NB4 (cell line): Measurements from ENCODE around the gene C22orf23.
A peak's percentile ranks its signal among the peaks of the same experiment; 100 is the strongest.

Experiments used
- DNase-seq: peaks from one replicate; pipeline ENCODE4 v3.0.0; 2010; ENCODE audit warnings: low read depth
- H3K4me3 ChIP-seq: one replicate; pipeline ENCODE4 v1.5.1; 2011; ENCODE audit warnings: mild to moderate bottlenecking, low read depth, low read length, moderate library complexity
- MYC ChIP-seq: IDR thresholded peaks from 2 replicates; pipeline ENCODE4 v1.6.1; 2011; ENCODE audit warnings: low read depth, low read length
- POLR2A ChIP-seq: IDR thresholded peaks from 2 replicates; pipeline ENCODE4 v1.6.1; 2011; ENCODE audit warnings: mild to moderate bottlenecking; ENCODE audit not compliant: insufficient read length; ENCODE audit errors: extremely low read depth
- TF ChIP-seq, protein P1 (sequence below): IDR thresholded peaks from one replicate; pipeline ENCODE4 v1.5.1; 2012; ENCODE audit warnings: low read depth, low read length
- TF ChIP-seq, protein P2 (sequence below): IDR thresholded peaks from 2 replicates; pipeline ENCODE4 v1.6.1; 2011; ENCODE audit warnings: low read depth, low read length

C22orf23 gene

DNA sequence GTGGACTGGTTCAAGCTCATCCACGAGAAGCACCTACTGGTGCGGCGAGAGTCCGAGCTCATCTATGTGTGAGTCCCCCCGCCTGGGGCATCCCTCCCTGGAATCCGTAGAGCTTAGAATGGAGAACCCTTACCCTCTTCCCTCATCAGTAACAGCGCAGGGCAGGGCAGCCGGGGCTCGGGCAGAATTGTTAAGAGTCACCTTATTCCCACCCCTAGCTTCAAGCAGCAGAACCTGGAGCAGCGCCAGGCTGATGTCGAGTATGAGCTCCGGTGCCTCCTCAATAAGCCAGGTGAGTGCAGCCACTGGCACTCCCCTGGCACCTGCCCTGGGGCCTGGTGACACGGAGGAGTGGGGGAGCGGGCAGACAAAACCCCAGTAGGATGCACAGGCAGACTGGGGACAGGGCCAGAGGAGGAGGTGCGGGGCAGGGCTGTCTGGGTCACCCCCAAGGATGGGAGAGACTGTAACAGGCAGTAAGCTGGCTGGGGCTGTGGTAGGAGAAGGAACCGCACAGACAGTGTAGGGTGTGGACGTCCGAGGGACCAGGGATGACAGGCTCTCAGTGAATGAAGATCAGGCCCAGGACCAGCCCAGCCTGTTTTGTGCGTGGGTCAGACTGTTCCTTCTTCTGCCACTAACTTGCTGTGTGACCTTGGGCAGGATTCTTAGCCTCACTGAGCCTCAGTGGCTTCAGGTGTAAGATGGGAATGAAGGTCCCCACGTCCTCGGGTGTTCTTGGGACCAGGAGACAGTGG, 20.4 kb downstream of the C22orf23 start:
- no peak for DNase-seq
- TF ChIP-seq, protein P1, sequence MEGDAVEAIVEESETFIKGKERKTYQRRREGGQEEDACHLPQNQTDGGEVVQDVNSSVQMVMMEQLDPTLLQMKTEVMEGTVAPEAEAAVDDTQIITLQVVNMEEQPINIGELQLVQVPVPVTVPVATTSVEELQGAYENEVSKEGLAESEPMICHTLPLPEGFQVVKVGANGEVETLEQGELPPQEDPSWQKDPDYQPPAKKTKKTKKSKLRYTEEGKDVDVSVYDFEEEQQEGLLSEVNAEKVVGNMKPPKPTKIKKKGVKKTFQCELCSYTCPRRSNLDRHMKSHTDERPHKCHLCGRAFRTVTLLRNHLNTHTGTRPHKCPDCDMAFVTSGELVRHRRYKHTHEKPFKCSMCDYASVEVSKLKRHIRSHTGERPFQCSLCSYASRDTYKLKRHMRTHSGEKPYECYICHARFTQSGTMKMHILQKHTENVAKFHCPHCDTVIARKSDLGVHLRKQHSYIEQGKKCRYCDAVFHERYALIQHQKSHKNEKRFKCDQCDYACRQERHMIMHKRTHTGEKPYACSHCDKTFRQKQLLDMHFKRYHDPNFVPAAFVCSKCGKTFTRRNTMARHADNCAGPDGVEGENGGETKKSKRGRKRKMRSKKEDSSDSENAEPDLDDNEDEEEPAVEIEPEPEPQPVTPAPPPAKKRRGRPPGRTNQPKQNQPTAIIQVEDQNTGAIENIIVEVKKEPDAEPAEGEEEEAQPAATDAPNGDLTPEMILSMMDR: no peak
- TF ChIP-seq, protein P2, sequence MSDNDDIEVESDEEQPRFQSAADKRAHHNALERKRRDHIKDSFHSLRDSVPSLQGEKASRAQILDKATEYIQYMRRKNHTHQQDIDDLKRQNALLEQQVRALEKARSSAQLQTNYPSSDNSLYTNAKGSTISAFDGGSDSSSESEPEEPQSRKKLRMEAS: no peak
- no peak for TF ChIP-seq POLR2A
- H3K4me3 ChIP-seq: no peak overlapping the region

DNA sequence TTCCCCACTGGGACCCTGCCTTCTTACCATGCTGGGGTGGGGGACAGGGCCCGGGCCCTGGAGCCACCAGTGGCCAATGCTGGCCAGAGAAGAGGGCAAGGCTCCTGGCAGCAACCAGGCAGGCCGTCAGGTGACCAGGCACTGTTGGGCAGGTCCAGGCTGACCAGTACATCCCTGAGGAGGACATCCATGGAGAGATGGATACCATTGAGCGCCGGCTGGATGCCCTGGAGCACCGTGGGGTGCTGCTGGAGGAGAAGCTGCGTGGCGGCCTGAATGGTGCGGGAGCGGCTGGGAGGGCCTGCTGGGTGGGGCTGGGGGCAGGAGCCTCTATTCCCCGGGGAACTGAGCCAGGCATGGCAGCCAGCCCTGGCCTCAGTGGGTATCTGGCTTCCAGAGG, 21.0 kb downstream of the C22orf23 start:
- no peak overlapping the region for H3K4me3 ChIP-seq
- TF ChIP-seq MYC: no peak
- TF ChIP-seq, protein P2: no peak
- TF ChIP-seq POLR2A: no peak
- TF ChIP-seq, protein P1: no peak
- no peak for DNase-seq

DNA sequence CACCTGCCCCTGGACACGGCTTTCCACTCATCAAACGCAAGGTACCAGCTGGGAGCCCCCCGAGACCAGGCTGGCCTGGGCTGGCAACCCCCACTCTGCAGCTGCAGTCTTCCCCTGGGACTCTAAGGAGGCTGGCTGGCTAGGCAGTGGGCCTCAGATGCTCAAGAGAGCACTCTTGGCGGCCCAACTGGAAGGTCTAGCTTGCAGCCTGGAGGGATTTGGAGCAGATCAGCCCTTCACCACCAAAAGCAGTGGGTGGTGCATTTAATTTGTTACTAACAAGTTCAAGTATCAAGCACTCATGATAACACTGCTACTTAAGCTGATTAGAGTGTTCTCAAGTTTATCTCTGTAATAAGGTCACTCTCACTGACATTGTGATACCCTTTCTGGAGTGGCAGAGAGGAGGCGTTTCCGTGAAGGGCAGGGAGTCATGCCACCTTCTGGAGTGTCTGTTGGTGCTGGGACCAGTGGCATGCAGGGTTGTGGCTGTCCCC, 21.5 kb downstream of the C22orf23 start:
- DNase-seq: no peak
- TF ChIP-seq MYC (no peak), POLR2A (no peak)
- TF ChIP-seq, protein P2: no peak
- TF ChIP-seq, protein P1: no peak
- no peak overlapping the region for H3K4me3 ChIP-seq

DNA sequence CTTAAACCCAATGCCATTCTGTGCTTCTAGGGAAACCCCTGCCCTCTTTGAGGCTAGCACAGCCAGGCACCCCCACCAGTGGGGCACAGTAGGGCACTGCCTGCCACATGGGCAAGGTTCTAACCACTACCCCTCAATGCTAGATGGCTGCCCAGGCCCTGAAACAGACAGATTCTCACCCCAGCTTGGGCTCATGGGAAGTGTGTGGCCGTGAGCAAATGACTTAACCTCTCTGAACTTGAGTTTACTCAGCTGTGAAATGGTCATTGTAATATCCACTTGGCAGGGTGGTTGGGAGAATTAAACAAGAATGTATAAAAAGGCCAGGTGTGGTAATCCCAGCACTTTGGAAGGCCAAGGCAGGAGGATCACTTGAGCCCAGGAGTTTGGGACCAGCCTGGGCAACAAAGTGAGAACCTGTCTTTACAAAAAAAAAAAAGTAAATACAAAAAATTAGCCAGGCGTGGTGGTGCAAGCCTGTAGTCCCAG, 22.4 kb downstream of the C22orf23 start:
- TF ChIP-seq, protein P2: no peak
- no peak for TF ChIP-seq MYC
- TF ChIP-seq, protein P1: no peak
- TF ChIP-seq POLR2A: no peak
- no peak overlapping the region for H3K4me3 ChIP-seq
- DNase-seq: no peak

DNA sequence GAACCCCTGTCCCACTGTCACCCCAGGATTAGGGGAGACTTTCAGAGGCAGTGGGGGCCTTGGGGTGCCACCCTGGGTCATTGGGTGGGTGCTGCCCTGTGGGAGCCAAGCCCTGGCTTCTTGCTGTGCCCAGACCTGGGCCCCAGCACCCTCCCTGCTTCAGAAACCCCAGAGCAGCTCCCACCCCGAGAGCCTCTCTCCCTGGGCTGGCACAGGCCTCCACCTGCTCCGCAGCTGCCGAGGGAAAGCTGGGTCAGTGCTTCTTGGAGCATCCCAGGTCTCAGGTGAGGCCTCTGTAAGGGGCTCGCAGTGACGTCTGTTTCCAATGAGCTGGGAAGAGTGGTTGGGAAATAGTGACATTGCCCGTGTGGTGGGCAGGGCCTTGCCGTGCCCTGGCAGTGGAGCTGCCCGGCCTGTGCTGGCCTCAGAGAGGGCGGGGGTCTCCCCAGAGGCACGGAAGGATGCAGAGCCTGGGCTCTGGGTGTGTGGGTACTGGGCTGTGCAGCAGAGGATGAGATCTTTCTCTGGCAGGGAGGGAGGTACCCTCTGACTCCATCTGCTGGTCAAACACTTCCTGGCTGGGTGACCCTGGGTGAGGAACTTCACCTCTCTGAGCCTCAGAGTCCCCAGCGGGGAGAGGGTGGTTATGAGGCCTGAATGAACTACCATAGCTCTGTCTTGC, 23.0 kb downstream of the C22orf23 start:
- no peak overlapping the region for H3K4me3 ChIP-seq
- peak; percentile 42 for DNase-seq
- TF ChIP-seq, protein P1: peak; percentile 33
- TF ChIP-seq, protein P2: no peak
